ENCODE results near the gene PAX5. TPM values are rescaled to one million over a fixed set of nuclear protein-coding genes. Genes with fewer than 3 reads are reported as not detected.

PAX5 gene
- total RNA-seq, 1 donor from 2014 or later, result not detected

DNA sequence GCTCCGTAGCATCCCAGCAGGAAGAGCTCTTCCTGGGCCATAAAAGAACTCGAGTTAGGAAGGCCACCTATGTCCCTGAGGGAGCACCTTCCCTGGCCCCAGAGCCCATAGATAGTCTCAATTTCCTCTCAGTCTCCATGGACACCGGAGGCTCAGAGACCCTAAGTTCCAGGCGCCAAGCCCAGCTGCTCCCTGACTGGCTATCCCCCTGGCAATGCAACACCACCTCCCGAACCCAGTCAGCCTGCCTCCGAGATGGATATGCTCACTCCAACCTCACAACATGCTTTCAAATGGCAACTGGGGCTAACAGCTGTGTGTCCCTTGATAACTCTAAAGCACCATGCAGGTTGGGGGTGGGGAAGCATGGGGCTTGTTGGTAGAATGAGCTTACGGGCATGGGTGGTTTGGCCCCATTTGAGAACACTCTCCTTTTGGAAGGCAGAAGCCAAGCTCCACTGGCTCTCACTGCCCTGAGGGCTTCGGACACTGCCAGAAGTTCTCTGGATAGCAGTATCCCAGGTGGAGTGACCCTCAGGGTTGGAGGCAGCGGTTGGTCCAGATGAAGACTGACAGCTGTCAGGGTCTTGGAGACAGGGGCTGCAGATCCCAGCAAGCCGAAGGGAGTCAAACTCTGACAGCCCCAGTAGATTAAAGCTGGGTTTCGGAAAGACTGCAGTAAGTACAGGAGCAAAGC is 165.3 kb downstream of the PAX5 start:
- Histone ChIP-seq H3K9me3 (no peaks in the 10 kb centered on the region), H3K4me1 (no peaks in the 10 kb centered on the region), H3K36me3 (no peaks in the 10 kb centered on the region), H3K27me3 (no peaks in the 10 kb centered on the region), H3K27ac (no peak overlapping the region), H3K4me3 (no peak overlapping the region)
- no peak for DNase-seq (ENCODE audit: low spot score in 2 of 2)
- intact Hi-C loops (cut with DNase I), result no loop called here
- TF ChIP-seq, protein P1, sequence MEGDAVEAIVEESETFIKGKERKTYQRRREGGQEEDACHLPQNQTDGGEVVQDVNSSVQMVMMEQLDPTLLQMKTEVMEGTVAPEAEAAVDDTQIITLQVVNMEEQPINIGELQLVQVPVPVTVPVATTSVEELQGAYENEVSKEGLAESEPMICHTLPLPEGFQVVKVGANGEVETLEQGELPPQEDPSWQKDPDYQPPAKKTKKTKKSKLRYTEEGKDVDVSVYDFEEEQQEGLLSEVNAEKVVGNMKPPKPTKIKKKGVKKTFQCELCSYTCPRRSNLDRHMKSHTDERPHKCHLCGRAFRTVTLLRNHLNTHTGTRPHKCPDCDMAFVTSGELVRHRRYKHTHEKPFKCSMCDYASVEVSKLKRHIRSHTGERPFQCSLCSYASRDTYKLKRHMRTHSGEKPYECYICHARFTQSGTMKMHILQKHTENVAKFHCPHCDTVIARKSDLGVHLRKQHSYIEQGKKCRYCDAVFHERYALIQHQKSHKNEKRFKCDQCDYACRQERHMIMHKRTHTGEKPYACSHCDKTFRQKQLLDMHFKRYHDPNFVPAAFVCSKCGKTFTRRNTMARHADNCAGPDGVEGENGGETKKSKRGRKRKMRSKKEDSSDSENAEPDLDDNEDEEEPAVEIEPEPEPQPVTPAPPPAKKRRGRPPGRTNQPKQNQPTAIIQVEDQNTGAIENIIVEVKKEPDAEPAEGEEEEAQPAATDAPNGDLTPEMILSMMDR (IDR thresholded peaks at IDR 0.05), result no peak

DNA sequence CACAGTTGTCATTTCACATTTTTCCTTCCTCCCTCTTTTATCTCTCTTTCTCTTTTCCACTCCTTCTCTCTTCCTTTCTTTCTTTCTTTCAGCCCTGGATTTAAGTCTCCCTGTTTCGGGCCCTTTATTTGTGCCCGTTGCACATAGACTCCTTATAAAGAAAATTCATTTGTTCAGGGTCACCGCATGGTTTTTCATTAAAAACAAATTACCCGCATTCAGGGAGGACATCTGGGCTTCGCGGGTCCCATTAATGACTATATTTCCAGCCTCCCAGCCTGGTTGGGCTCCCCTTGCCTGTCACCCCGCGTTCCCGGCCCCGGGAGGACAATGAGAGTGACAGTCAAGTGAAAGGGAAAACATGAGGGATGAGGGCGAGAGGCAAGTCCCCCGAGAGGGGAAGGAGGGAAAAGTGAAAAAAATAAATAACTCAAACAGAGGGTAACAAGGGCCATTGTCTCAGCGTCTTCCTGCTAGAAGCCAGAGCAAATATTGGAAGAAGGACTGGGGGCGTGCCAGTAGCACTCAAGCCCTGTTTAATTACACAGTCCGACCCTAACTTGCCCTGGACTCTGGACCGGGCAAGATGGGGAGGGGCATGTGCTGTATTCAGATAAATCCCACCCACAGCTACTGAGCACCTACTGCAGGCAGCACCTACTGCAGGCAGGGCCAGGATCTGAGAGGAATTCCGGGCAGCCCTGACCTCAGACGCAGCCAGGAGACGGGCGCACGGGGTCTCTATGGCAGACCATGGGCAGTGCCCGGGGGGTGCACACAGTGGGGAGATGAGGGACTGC is 166.2 kb downstream of the PAX5 start:
- intact Hi-C loops (cut with DNase I), result no loop called here
- no peaks in the 10 kb centered on the region for H3K4me1 ChIP-seq
- H3K36me3 ChIP-seq, result no peaks in the 10 kb centered on the region
- no peak overlapping the region for H3K4me3 ChIP-seq
- H3K9me3 ChIP-seq, result no peaks in the 10 kb centered on the region
- no peaks in the 10 kb centered on the region for H3K27me3 ChIP-seq
- DNase-seq (ENCODE audit: low spot score in 2 of 2), result no peak
- no peak overlapping the region for H3K27ac ChIP-seq
- TF ChIP-seq, protein P1 (IDR thresholded peaks at IDR 0.05), result no peak

DNA sequence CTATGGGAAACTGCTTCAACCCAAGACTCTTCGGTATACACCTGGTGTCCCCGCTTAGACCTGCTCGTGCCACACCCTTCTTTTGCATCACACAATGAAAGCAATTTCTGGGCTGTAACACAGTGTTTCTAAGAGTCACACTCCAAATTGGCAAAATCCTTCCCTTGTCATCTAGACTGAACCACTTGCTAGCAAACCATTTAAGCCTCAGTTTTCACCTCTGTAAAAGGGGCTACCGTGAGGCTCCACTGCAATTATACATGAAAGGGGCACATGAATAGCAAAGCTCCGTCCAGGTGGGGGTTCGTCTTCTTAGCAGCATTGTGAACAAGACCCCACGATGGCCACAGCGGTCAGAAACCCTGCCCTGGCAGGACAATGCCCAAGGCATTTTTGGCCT is 166.8 kb downstream of the PAX5 start:
- Histone ChIP-seq H3K4me3 (no peak overlapping the region), H3K27ac (no peak overlapping the region), H3K4me1 (no peaks in the 10 kb centered on the region), H3K27me3 (no peaks in the 10 kb centered on the region), H3K9me3 (no peaks in the 10 kb centered on the region), H3K36me3 (no peaks in the 10 kb centered on the region)
- TF ChIP-seq, protein P1 (IDR thresholded peaks at IDR 0.05), result no peak
- no peak for DNase-seq (ENCODE audit: low spot score in 2 of 2)
- intact Hi-C loops (cut with DNase I), result no loop called here

DNA sequence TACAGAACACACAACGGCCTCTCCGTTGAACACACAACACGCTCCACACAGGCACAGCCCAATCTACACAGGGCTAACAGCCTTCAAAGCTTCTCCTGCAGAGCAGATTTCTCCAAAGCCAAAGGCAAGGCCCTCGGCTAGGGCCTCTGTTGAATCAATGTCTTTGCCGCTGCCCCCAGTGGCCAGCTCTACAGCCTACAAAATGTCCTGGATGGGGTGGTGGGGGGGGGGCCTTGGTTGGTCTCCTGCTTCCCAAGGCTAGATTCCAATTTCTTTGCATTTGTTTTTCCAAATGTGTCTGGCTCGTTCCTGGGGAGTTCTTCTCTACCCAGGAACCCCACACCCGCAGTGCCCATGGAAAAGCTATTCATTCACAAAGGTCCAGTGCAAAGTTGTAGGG is 167.2 kb downstream of the PAX5 start:
- no peaks in the 10 kb centered on the region for H3K27me3 ChIP-seq
- TF ChIP-seq, protein P1 (IDR thresholded peaks at IDR 0.05), result no peak
- DNase-seq (ENCODE audit: low spot score in 2 of 2), result no peak
- H3K4me3 ChIP-seq, result no peak overlapping the region
- H3K36me3 ChIP-seq, result no peaks in the 10 kb centered on the region
- intact Hi-C loops (cut with DNase I), result no loop called here
- H3K9me3 ChIP-seq, result no peaks in the 10 kb centered on the region
- no peaks in the 10 kb centered on the region for H3K4me1 ChIP-seq
- no peak overlapping the region for H3K27ac ChIP-seq

DNA sequence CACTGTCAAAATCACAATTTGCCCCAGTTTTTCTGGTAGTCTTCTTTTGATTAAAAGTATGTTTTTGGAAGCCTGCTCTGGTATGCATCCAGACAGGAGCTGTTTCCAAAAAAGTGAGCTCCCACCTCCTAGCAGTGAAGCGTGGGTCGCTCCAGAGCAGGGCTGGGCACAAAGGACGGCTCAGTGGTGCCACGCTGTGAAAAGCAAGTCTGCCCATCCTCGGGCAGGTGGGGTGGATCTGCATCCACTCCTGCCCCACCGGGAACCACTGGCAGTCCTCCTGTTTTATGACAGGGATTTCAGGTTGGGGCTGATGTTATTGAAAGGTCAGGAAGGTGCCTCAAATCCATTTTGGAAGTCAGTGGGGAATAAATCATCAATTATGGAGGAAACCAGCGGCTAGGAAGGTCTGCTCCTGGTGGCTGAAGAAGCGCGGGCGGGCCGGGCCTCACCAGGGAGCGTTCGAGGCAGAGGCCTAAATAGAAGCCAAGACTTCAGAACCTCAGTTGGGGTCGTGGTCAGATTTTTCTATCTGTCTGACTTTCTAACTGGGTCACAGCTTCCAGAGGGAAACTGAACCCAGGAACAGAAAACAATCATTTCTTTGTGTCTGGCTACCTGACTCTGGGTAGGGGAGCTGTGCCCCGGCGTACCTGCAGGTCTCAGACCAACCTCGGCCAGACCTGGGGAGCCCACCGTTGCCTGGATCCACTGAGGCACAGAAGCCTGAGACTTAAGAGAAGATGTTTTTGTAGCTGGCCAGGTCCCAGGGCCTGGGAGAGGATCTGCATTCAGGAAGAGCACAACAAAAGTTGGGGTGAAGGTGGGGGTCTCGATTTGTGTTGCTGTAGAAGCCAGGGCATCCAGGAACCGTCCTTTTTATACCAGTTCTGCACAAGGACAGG is 168.1 kb downstream of the PAX5 start:
- Histone ChIP-seq H3K4me1 (no peaks in the 10 kb centered on the region), H3K27me3 (no peaks in the 10 kb centered on the region), H3K4me3 (no peak overlapping the region), H3K27ac (no peak overlapping the region), H3K36me3 (no peaks in the 10 kb centered on the region), H3K9me3 (no peaks in the 10 kb centered on the region)
- intact Hi-C loops (cut with DNase I), result no loop called here
- TF ChIP-seq, protein P1 (IDR thresholded peaks at IDR 0.05), result no peak
- no peak for DNase-seq (ENCODE audit: low spot score in 2 of 2)

Data from ascending aorta (tissue), 2 donors.